Measurements from ENCODE around the gene SMPD3. TPM values are rescaled to one million over a fixed set of nuclear protein-coding genes. Genes with fewer than 3 reads are reported as not detected.
A peak's percentile ranks its signal among the peaks of the same experiment; 100 is the strongest.

The SMPD3 gene
- total and polyA plus RNA-seq, 7 donors = 0.04 to 0.21 (median 0.08) TPM

GRCh38 chr16:68473358-68474070, 25.2 kb upstream of the SMPD3 start:
- WGBS, 3 donors = 51 to 58% (median 58%) methylated on average over 7 of the region's 7 CpGs
- Histone ChIP-seq H3K9me3 (no peaks in the 10 kb centered on the region), H3K27ac (no peak overlapping the region), H3K27me3 (ENCODE audit: insufficient read depth in 3 of 3, low read length in 2 of 3) (no peaks in the 10 kb centered on the region), H3K4me3 (no peak overlapping the region), H3K4me1 (no peaks in the 10 kb centered on the region), H3K36me3 (ENCODE audit: insufficient read depth in 1 of 2, low read depth in 1 of 2) (no peaks in the 10 kb centered on the region)
- no peak for TF ChIP-seq CTCF (IDR thresholded peaks at IDR 0.05)
- intact Hi-C loops (cut with DNase I) = no loop called here
- ATAC-seq (no peak), DNase-seq (no peak)

GRCh38 chr16:68472581-68472980, 24.3 kb upstream of the SMPD3 start:
- TF ChIP-seq CTCF (IDR thresholded peaks at IDR 0.05) = no peak
- H3K9me3 ChIP-seq = no peaks in the 10 kb centered on the region
- no peaks in the 10 kb centered on the region for H3K36me3 ChIP-seq (ENCODE audit: insufficient read depth in 1 of 2, low read depth in 1 of 2)
- no peak for ATAC-seq
- intact Hi-C loops (cut with DNase I) = no loop called here
- no peak overlapping the region for H3K4me3 ChIP-seq
- no peak overlapping the region for H3K27ac ChIP-seq
- H3K27me3 ChIP-seq (ENCODE audit: insufficient read depth in 3 of 3, low read length in 2 of 3) = no peaks in the 10 kb centered on the region
- DNase-seq = no peak
- H3K4me1 ChIP-seq = no peaks in the 10 kb centered on the region
- WGBS, 3 donors = 83 to 87% (median 87%) methylated on average over 5 of the region's 5 CpGs

GRCh38 chr16:68470461-68471150, 22.3 kb upstream of the SMPD3 start:
- intact Hi-C loops (cut with DNase I) = no loop called here
- peak in 1 of 2 donors; percentile 31 for DNase-seq
- WGBS, 3 donors = 53 to 57% (median 57%) methylated on average over 11 of the region's 11 CpGs

GRCh38 chr16:68469796-68470460, 21.6 kb upstream of the SMPD3 start:
- DNase-seq = no peak
- WGBS, 3 donors = 30 to 35% (median 31%) methylated on average over 11 of the region's 11 CpGs

More at GRCh38 chr16:68470461-68471150, 22.3 kb upstream of the SMPD3 start:
- Histone ChIP-seq H3K27ac (peak overlapping the region; percentile 16), H3K36me3 (ENCODE audit: insufficient read depth in 1 of 2, low read depth in 1 of 2) (no peaks in the 10 kb centered on the region), H3K4me3 (peak overlapping the region; percentile 43), H3K4me1 (no peaks in the 10 kb centered on the region), H3K27me3 (ENCODE audit: insufficient read depth in 3 of 3, low read length in 2 of 3) (no peaks in the 10 kb centered on the region), H3K9me3 (no peaks in the 10 kb centered on the region)
- ATAC-seq = no peak
- no peak for TF ChIP-seq CTCF (IDR thresholded peaks at IDR 0.05)

More at GRCh38 chr16:68469796-68470460, 21.6 kb upstream of the SMPD3 start:
- no peak for TF ChIP-seq CTCF (IDR thresholded peaks at IDR 0.05)
- peak overlapping the region; percentile 43 for H3K4me3 ChIP-seq
- peak overlapping the region; percentile 16 for H3K27ac ChIP-seq
- H3K9me3 ChIP-seq = no peaks in the 10 kb centered on the region
- ATAC-seq = no peak
- intact Hi-C loops (cut with DNase I) = no loop called here
- no peaks in the 10 kb centered on the region for H3K4me1 ChIP-seq
- H3K27me3 ChIP-seq (ENCODE audit: insufficient read depth in 3 of 3, low read length in 2 of 3) = no peaks in the 10 kb centered on the region
- H3K36me3 ChIP-seq (ENCODE audit: insufficient read depth in 1 of 2, low read depth in 1 of 2) = no peaks in the 10 kb centered on the region
